Esophagus muscularis mucosa (tissue), 3 donors: ENCODE data around the gene OTUD7B.

Experiments
- CTCF ChIP-seq, 3 experiments: fragments of 200-600 bp in 2 of 3; fragments of 450-650 bp in 1 of 3; sonication (generic) in 2 of 3; IDR thresholded peaks; one replicate each; pipeline ENCODE4 v1.5.1; 2017 to 2019; ENCODE audit warnings: antibody characterized with exemption in 3 of 3, mild to moderate bottlenecking in 2 of 3, moderate library complexity in 1 of 3
- POLR2A ChIP-seq: fragments of 450-650 bp; IDR thresholded peaks from one replicate; pipeline ENCODE4 v1.6.1; 2017; ENCODE audit warnings: antibody characterized with exemption, moderate library complexity, mild to moderate bottlenecking, low read depth

GRCh38 chr1:149906570-149907075, 103.9 kb downstream of the OTUD7B start:
- TF ChIP-seq POLR2A, result no peak
- no peak for TF ChIP-seq CTCF (IDR thresholded peaks at IDR 0.05)
